ENCODE results near the gene NPDC1. TPM values are rescaled to one million over a fixed set of nuclear protein-coding genes. Genes with fewer than 3 reads are reported as not detected.

Gene NPDC1
- total RNA-seq, 8 experiments from 2014 or later: 19.0 to 61.7 (median 30.5) TPM

GRCh38 chr9:136994180-136994887 lies 51.6 kb downstream of the NPDC1 start:
- no peak overlapping the region for H3K4me3 ChIP-seq
- no peak overlapping the region for H3K27ac ChIP-seq
- WGBS, 10 experiments: no CpG with 5 or more reads among the region's 54 CpGs
- H3K4me1 ChIP-seq (replicated peaks in 1 of 2): peaks cover 5 to 12% of the 10 kb centered on the region in 2 donors
- no peak for ATAC-seq (replicated peaks in 6 of 8)
- in situ Hi-C loops (cut with MboI; ENCODE audit: low pct_unique_long_range_greater_than_20kb in 2 of 9, low sequenced_read_pairs in 9 of 9, unreplicated experiment in 9 of 9): no loop called here

DNA sequence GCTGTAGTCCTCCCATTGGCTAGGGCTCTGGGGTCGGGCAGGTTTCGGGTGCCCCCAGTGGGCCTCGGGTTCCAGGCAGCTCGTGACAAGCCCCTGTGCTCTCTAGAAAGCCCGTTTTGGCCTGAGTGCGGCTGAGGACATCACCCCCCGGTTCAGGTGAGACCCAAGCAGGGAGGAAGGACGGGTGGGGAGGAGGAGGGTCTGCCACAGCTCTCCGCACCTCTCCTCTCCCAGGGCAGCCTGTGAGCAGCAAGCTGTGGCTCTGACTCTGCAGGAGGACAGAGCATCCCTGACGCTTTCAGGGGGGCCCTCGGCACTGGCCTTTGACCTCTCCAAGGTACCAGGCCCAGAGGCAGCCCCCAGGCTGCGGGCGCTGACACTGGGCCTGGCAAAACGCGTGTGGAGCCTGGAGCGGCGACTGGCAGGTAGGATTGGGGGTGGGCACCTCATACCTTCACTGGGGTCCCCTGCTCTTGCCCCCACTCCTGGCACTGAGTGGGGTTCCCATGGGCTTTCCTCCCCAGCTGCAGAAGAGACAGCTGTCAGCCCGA lies 53.1 kb downstream of the NPDC1 start:
- Histone ChIP-seq H3K27ac (peak overlapping the region in 1 of 2 donors; percentile 61), H3K4me3 (peak overlapping the region; percentile 57 to 87 (median 78)), H3K4me1 (replicated peaks in 1 of 2) (peaks cover 5 to 12% of the 10 kb centered on the region in 2 donors)
- in situ Hi-C loops (cut with MboI; ENCODE audit: low pct_unique_long_range_greater_than_20kb in 2 of 9, low sequenced_read_pairs in 9 of 9, unreplicated experiment in 9 of 9): no loop called here
- ATAC-seq (replicated peaks in 6 of 8): no peak
- 0 to 8% (median 0%) methylated on average over 1 to 5 of the region's 18 CpGs; no CpG with 5 or more reads in 7 of the 10 experiments for WGBS, 10 experiments

DNA sequence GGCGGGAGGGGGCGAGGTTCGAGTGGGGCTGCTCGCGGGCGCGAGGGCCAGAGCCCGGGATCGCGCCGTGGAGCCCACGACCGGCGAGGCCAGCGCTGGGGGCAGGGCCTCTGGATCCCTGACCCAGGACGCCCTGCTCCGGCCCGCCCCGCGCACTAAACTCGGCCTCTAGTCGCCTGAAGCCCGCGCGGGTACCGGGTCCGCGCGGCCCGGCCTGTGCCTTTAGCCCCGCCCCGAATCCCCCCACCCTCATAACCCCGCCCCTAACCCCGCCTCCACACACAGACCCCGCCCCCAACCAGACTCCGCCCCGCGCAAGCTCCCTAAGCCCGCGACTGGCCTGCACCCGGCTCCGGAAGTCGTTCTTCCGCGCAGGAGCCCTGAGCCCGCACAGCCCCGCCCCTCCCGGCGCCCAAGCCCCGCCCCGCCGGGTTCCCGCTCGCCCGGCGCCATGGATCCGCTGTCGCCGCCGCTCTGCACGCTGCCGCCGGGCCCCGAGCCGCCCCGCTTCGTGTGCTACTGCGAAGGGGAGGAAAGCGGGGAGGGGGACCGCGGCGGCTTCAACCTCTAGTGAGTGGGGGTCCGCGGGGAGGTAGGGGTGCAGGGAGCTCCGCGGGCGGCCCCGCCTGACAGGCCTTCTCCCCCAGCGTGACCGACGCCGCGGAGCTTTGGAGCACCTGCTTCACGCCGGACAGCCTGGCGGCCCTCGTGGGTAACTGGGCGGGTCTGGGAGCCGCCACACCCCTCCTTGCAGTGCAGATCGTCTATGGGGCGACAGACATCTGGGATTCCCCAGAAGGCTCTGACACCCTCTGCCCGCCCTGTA lies 53.8 kb downstream of the NPDC1 start, which contains the start of gene PAXX:
PAXX (plus strand) TSS at position 430 of the 826 bp plus-strand sequence; CDS start at position 452, 22 bp downstream.
- H3K4me3 ChIP-seq: peak within 1 kb of the TSS; percentile 57 to 87 (median 78)
- in situ Hi-C loops (cut with MboI; ENCODE audit: low pct_unique_long_range_greater_than_20kb in 2 of 9, low sequenced_read_pairs in 9 of 9, unreplicated experiment in 9 of 9): no loop called here
- peaks cover 5 to 12% of the 10 kb centered on the region in 2 donors for H3K4me1 ChIP-seq (replicated peaks in 1 of 2)
- H3K27ac ChIP-seq: peak within 1 kb of the TSS; percentile 19 to 61
- peak; percentile 76 to 94 (median 90) for ATAC-seq (replicated peaks in 6 of 8)
- WGBS, 10 experiments: 0% methylated on average over 3 to 10 of the region's 92 CpGs; no CpG with 5 or more reads in 8 of the 10 experiments

DNA sequence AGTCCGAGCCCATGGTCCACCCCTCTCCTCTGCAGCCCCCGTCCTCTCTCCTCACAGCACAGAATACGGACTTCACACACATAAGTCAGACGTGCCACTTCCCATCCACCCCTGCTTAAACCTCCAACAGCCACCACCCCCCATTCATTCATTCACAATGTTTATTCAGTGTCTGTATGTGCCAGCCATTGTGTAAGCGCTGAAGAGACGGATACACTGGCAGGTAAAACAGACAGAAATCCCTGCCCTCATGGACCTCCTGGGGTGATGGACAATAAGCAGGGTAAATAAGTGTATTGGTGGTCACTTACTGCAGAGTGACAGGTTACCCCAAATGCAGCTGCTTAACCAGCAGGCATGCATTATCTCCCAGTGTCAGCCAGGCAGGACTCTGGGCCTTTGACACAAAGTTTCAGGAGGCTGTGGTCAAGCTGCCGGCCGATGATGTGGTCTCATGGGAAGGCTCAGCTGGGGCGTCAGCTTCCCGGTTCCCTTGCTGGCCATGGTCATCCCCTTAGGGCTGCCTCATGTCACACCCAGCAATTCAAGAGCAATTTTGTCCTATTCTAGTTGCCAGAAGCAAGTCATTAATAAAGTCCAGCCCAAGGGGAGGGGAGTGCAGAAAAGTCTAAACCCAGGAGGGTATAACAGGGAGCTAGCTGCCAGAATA lies 55.6 kb downstream of the NPDC1 start:
- H3K27ac ChIP-seq: no peak overlapping the region
- ATAC-seq (replicated peaks in 6 of 8): no peak
- WGBS, 10 experiments: 34 to 100% (median 70%) methylated on average over 1 to 4 of the region's 10 CpGs; no CpG with 5 or more reads in 3 of the 10 experiments
- peaks cover 4 to 8% of the 10 kb centered on the region in 2 donors for H3K4me1 ChIP-seq (replicated peaks in 1 of 2)
- in situ Hi-C loops (cut with MboI; ENCODE audit: low pct_unique_long_range_greater_than_20kb in 2 of 9, low sequenced_read_pairs in 9 of 9, unreplicated experiment in 9 of 9): no loop called here
- no peak overlapping the region for H3K4me3 ChIP-seq

Other genes with a start within 250 kb of the NPDC1 start
- 1 to 10 TPM in 7 of 8 experiments, under 1 TPM in 1; 0.61 to 3.3 (median 2.5) TPM for gene CCDC183, start 249.8 kb downstream of the NPDC1 start, total RNA-seq
- gene RABL6, start 238.2 kb downstream of the NPDC1 start, total RNA-seq: 10 to 100 TPM; 33.8 to 83.5 (median 39.5) TPM
- gene AJM1, start 203.7 kb downstream of the NPDC1 start, total RNA-seq: 1 to 10 TPM; 1.2 to 5.5 (median 2.6) TPM
- gene PHPT1, start 196.8 kb downstream of the NPDC1 start, total RNA-seq: 100 to 1,000 TPM; 134 to 366 (median 259) TPM
- gene MAMDC4, start 193.8 kb downstream of the NPDC1 start, total RNA-seq: 10 to 100 TPM in 1 of 8 experiments, 1 to 10 TPM in 7; 1.5 to 10.3 (median 4.7) TPM
- 100 to 1,000 TPM; 506 to 905 (median 719) TPM for gene EDF1, start 179.9 kb downstream of the NPDC1 start, total RNA-seq
- 10 to 100 TPM in 4 of 8 experiments, 1 to 10 TPM in 4; 6.8 to 18.4 (median 10.0) TPM for gene TRAF2, start 159.7 kb downstream of the NPDC1 start, total RNA-seq
- 100 to 1,000 TPM in 1 of 8 experiments, 10 to 100 TPM in 7; 34.1 to 115 (median 45.3) TPM for gene FBXW5, start 101.4 kb downstream of the NPDC1 start, total RNA-seq
- 1 to 10 TPM in 5 of 8 experiments, under 1 TPM in 1, not detected in 2; 0.71 to 2.7 (median 1.4) TPM for gene C8G, start 100.9 kb downstream of the NPDC1 start, total RNA-seq
- 1 to 10 TPM in 5 of 8 experiments, under 1 TPM in 3; 0.38 to 4.3 (median 1.2) TPM for gene LCN12, start 93.9 kb downstream of the NPDC1 start, total RNA-seq
- 100 to 1,000 TPM in 2 of 8 experiments, 10 to 100 TPM in 2, 1 to 10 TPM in 4; 1.2 to 273 (median 12.3) TPM for gene PTGDS, start 68.7 kb downstream of the NPDC1 start, total RNA-seq
- gene LCNL1, start 63.2 kb downstream of the NPDC1 start, total RNA-seq: 1 to 10 TPM in 1 of 8 experiments, under 1 TPM in 7; 0.11 to 1.3 (median 0.73) TPM
- 10 to 100 TPM; 23.4 to 38.4 (median 27.5) TPM for gene PAXX, start 53.8 kb downstream of the NPDC1 start, total RNA-seq
- gene CLIC3, start 49.6 kb downstream of the NPDC1 start, total RNA-seq: 1 to 10 TPM in 1 of 8 experiments, under 1 TPM in 3, not detected in 4; 0.29 to 8.3 (median 0.47) TPM
- 10 to 100 TPM in 7 of 8 experiments, 1 to 10 TPM in 1; 8.1 to 27.9 (median 18.0) TPM for gene ABCA2, start 17.9 kb downstream of the NPDC1 start, total RNA-seq
- gene FUT7, start 14.1 kb downstream of the NPDC1 start, total RNA-seq: 1 to 10 TPM in 1 of 8 experiments, under 1 TPM in 6, not detected in 1; 0.08 to 1.0 (median 0.25) TPM
- 1 to 10 TPM in 1 of 8 experiments, under 1 TPM in 7; 0.13 to 1.3 (median 0.34) TPM for gene ENTPD2, start 7.9 kb upstream of the NPDC1 start, total RNA-seq
- 10 to 100 TPM in 2 of 8 experiments, 1 to 10 TPM in 4, under 1 TPM in 2; 0.31 to 12.5 (median 6.4) TPM for gene SAPCD2, start 24.4 kb upstream of the NPDC1 start, total RNA-seq
- 1 to 10 TPM in 6 of 8 experiments, under 1 TPM in 2; 0.63 to 8.9 (median 4.5) TPM for gene UAP1L1, start 31.3 kb upstream of the NPDC1 start, total RNA-seq
- 10 to 100 TPM; 28.6 to 89.3 (median 50.3) TPM for gene MAN1B1, start 40.8 kb upstream of the NPDC1 start, total RNA-seq
- gene DPP7, start 68.6 kb upstream of the NPDC1 start, total RNA-seq: 100 to 1,000 TPM in 3 of 8 experiments, 10 to 100 TPM in 5; 14.2 to 233 (median 56.1) TPM
- gene GRIN1, start 93.0 kb upstream of the NPDC1 start, total RNA-seq: 1 to 10 TPM in 4 of 8 experiments, under 1 TPM in 4; 0.20 to 6.0 (median 1.2) TPM
- gene LRRC26, start 123.9 kb upstream of the NPDC1 start, total RNA-seq: under 1 TPM in 3 of 8 experiments, not detected in 5; 0.17 to 1.00 (median 0.43) TPM
- gene TMEM210, start 125.9 kb upstream of the NPDC1 start, total RNA-seq: not detected
- 10 to 100 TPM; 11.9 to 43.3 (median 20.0) TPM for gene ANAPC2, start 142.4 kb upstream of the NPDC1 start, total RNA-seq
- 10 to 100 TPM; 28.2 to 50.7 (median 44.5) TPM for gene SSNA1, start 142.5 kb upstream of the NPDC1 start, total RNA-seq
- 10 to 100 TPM in 4 of 8 experiments, 1 to 10 TPM in 4; 5.9 to 79.6 (median 10.6) TPM for gene TPRN, start 154.6 kb upstream of the NPDC1 start, total RNA-seq
- gene TMEM203, start 159.5 kb upstream of the NPDC1 start, total RNA-seq: 10 to 100 TPM; 20.0 to 31.7 (median 26.4) TPM
- 10 to 100 TPM in 2 of 8 experiments, 1 to 10 TPM in 6; 5.1 to 25.3 (median 8.6) TPM for gene NDOR1, start 159.5 kb upstream of the NPDC1 start, total RNA-seq
- 1 to 10 TPM in 7 of 8 experiments, under 1 TPM in 1; 0.41 to 7.0 (median 3.0) TPM for gene RNF208, start 176.1 kb upstream of the NPDC1 start, total RNA-seq
- 1 to 10 TPM; 1.2 to 4.7 (median 1.3) TPM for gene CYSRT1, start 179.0 kb upstream of the NPDC1 start, total RNA-seq
- gene RNF224, start 181.3 kb upstream of the NPDC1 start, total RNA-seq: 1 to 10 TPM in 1 of 8 experiments, under 1 TPM in 7; 0.23 to 1.1 (median 0.46) TPM
- gene SLC34A3, start 184.7 kb upstream of the NPDC1 start, total RNA-seq: under 1 TPM in 6 of 8 experiments, not detected in 2; 0.11 to 0.49 (median 0.20) TPM
- 100 to 1,000 TPM in 5 of 8 experiments, 10 to 100 TPM in 3; 57.6 to 372 (median 151) TPM for gene TUBB4B, start 195.1 kb upstream of the NPDC1 start, total RNA-seq
- gene STPG3, start 205.1 kb upstream of the NPDC1 start, total RNA-seq: 1 to 10 TPM in 3 of 8 experiments, under 1 TPM in 2, not detected in 3; 0.42 to 1.4 (median 1.3) TPM
- 10 to 100 TPM; 22.8 to 38.4 (median 34.5) TPM for gene NELFB, start 209.2 kb upstream of the NPDC1 start, total RNA-seq
- 10 to 100 TPM in 2 of 8 experiments, 1 to 10 TPM in 1, under 1 TPM in 5; 0.11 to 14.2 (median 0.71) TPM for gene TOR4A, start 231.5 kb upstream of the NPDC1 start, total RNA-seq

Measured in motor neuron (in vitro differentiated cells).